H9 (cell line): Measurements from ENCODE around the gene IP6K3. TPM values are rescaled to one million over a fixed set of nuclear protein-coding genes. Genes with fewer than 3 reads are reported as not detected.

Experiments
- DNase-seq: peaks from one replicate; pipeline ENCODE4 v3.0.0-alpha.2; 2017
- H2AFZ ChIP-seq: one replicate; pipeline ENCODE4 v1.6.1; 2013; ENCODE audit warnings: mild to moderate bottlenecking, low read length, control low read depth, moderate library complexity
- H2AK5ac ChIP-seq: 2 replicates; pipeline ENCODE4 v1.6.1; 2013; ENCODE audit warnings: low read length, control low read depth, mixed read lengths; ENCODE audit not compliant: insufficient read length
- H2BK120ac ChIP-seq: one replicate; pipeline ENCODE4 v1.6.1; 2013; ENCODE audit warnings: low read depth, mild to moderate bottlenecking, low read length, control low read depth, inconsistent platforms; ENCODE audit not compliant: poor library complexity, severe bottlenecking
- H2BK12ac ChIP-seq: 2 replicates; pipeline ENCODE4 v1.6.1; 2013; ENCODE audit warnings: low read length, control low read depth, mixed read lengths, low read depth; ENCODE audit not compliant: insufficient read length
- H2BK15ac ChIP-seq: 2 replicates; pipeline ENCODE4 v1.6.1; 2013; ENCODE audit warnings: low read depth, low read length, control low read depth
- H2BK20ac ChIP-seq: one replicate; pipeline ENCODE4 v1.6.1; 2013; ENCODE audit warnings: low read depth, mild to moderate bottlenecking, low read length, control low read depth, inconsistent platforms; ENCODE audit not compliant: poor library complexity, severe bottlenecking
- H2BK5ac ChIP-seq: 2 replicates; pipeline ENCODE4 v1.6.1; 2013; ENCODE audit warnings: low read length, control low read depth, mixed read lengths; ENCODE audit not compliant: insufficient read length
- H3K14ac ChIP-seq: 2 replicates; pipeline ENCODE4 v1.6.1; 2013; ENCODE audit warnings: low read length, control low read depth; ENCODE audit not compliant: insufficient read depth
- H3K18ac ChIP-seq: 2 replicates; pipeline ENCODE4 v1.6.1; 2013; ENCODE audit warnings: low read depth, mild to moderate bottlenecking, mixed read lengths, low read length, control low read depth; ENCODE audit not compliant: insufficient read length
- H3K23ac ChIP-seq: 2 replicates; pipeline ENCODE4 v1.6.1; 2013; ENCODE audit warnings: low read length, control low read depth, mixed read lengths, low read depth; ENCODE audit not compliant: insufficient read length
- H3K23me2 ChIP-seq: 2 replicates; pipeline ENCODE4 v1.6.1; 2013; ENCODE audit warnings: low read depth, mild to moderate bottlenecking, mixed read lengths, low read length, control low read depth; ENCODE audit not compliant: insufficient read length, poor library complexity, severe bottlenecking
- H3K27ac ChIP-seq: 2 replicates; pipeline ENCODE4 v1.5.1; 2013; ENCODE audit warnings: low read length, control low read depth, mixed read lengths, low read depth; ENCODE audit not compliant: insufficient read length
- H3K27me3 ChIP-seq: 2 replicates; pipeline ENCODE4 v1.6.1; 2013; ENCODE audit warnings: low read length, control low read depth, inconsistent platforms; ENCODE audit not compliant: insufficient read depth
- H3K4ac ChIP-seq: 2 replicates; pipeline ENCODE4 v1.6.1; 2013; ENCODE audit warnings: low read depth, mild to moderate bottlenecking, control low read depth, inconsistent platforms, low read length, moderate library complexity
- H3K4me1 ChIP-seq: 2 replicates; pipeline ENCODE4 v1.6.1; 2013; ENCODE audit warnings: low read length, control low read depth, inconsistent platforms; ENCODE audit not compliant: insufficient read depth
- H3K4me2 ChIP-seq: 2 replicates; pipeline ENCODE4 v1.6.1; 2013; ENCODE audit warnings: low read length, control low read depth, mixed read lengths; ENCODE audit not compliant: insufficient read length, insufficient read depth
- H3K56ac ChIP-seq: 2 replicates; pipeline ENCODE4 v1.6.1; 2013; ENCODE audit warnings: low read depth, mild to moderate bottlenecking, mixed read lengths, low read length, control low read depth; ENCODE audit not compliant: insufficient read length
- H3K79me1 ChIP-seq: 2 replicates; pipeline ENCODE4 v1.6.1; 2013; ENCODE audit warnings: low read depth, mild to moderate bottlenecking, moderate library complexity, low read length, control low read depth, inconsistent platforms; ENCODE audit not compliant: insufficient read depth, poor library complexity, severe bottlenecking
- H3K79me2 ChIP-seq: 2 replicates; pipeline ENCODE4 v1.6.1; 2013; ENCODE audit warnings: low read length, control low read depth, inconsistent platforms; ENCODE audit not compliant: insufficient read depth
- H3K9ac ChIP-seq: 2 replicates; pipeline ENCODE4 v1.6.1; 2013; ENCODE audit warnings: low read length, control low read depth, mixed read lengths; ENCODE audit not compliant: insufficient read length; ENCODE audit errors: extremely low read depth
- H3K9me3 ChIP-seq: one replicate; pipeline ENCODE4 v1.6.1; 2013; ENCODE audit warnings: low read depth, low read length, inconsistent platforms; ENCODE audit not compliant: control insufficient read depth
- H3T11ph ChIP-seq: one replicate; pipeline ENCODE4 v1.6.1; 2013; ENCODE audit warnings: mild to moderate bottlenecking, low read length, control low read depth, inconsistent platforms
- H4K20me1 ChIP-seq: one replicate; pipeline ENCODE4 v1.6.1; 2013; ENCODE audit not compliant: control insufficient read depth, insufficient read length, insufficient read depth
- H4K5ac ChIP-seq: 2 replicates; pipeline ENCODE4 v1.6.1; 2013; ENCODE audit warnings: low read depth, mild to moderate bottlenecking, mixed read lengths, low read length, control low read depth; ENCODE audit not compliant: insufficient read length
- H4K8ac ChIP-seq: replicated peaks from 2 replicates; pipeline ENCODE4 v1.6.1; 2013; ENCODE audit warnings: low read length, control low read depth, mixed read lengths, low read depth; ENCODE audit not compliant: insufficient read length
- H4K91ac ChIP-seq: 2 replicates; pipeline ENCODE4 v1.6.1; 2013; ENCODE audit warnings: low read depth, mild to moderate bottlenecking, moderate library complexity, mixed read lengths, low read length, control low read depth; ENCODE audit not compliant: insufficient read length
- H3K27ac Mint-ChIP-seq, 3 experiments: 2 replicates in 2 of 3; 3 replicates in 1 of 3; pipeline ENCODE4 v1.8.0; 2020 to 2021; ENCODE audit warnings: mixed read lengths in 3 of 3, mild to moderate bottlenecking in 1 of 3, moderate library complexity in 1 of 3
- H3K27me3 Mint-ChIP-seq: 2 replicates; pipeline ENCODE4 v1.8.0; 2021; ENCODE audit warnings: low read depth, mild to moderate bottlenecking, moderate library complexity, mixed read lengths
- H3K36me3 Mint-ChIP-seq, 3 experiments: 2 replicates in 2 of 3; 3 replicates in 1 of 3; pipeline ENCODE4 v1.8.0; 2020 to 2021; ENCODE audit warnings: low read depth in 3 of 3, mixed read lengths in 3 of 3; ENCODE audit not compliant: insufficient read depth in 1 of 3
- H3K4me1 Mint-ChIP-seq, 2 experiments: 2 replicates each; pipeline ENCODE4 v1.8.0; 2020; ENCODE audit warnings: mixed read lengths in 2 of 2
- H3K4me3 Mint-ChIP-seq, 2 experiments: 2 replicates in 1 of 2; 3 replicates in 1 of 2; pipeline ENCODE4 v1.8.0; 2020 to 2021; ENCODE audit warnings: mild to moderate bottlenecking in 2 of 2, mixed read lengths in 2 of 2, moderate library complexity in 1 of 2
- H3K9me3 Mint-ChIP-seq, 2 experiments: 2 replicates in 1 of 2; 3 replicates in 1 of 2; pipeline ENCODE4 v1.8.0; 2020; ENCODE audit warnings: mild to moderate bottlenecking in 2 of 2, mixed read lengths in 2 of 2, moderate library complexity in 1 of 2
- CTCF ChIP-seq: fragments of 200-600 bp; sonication (generic); conservative IDR thresholded peaks from 3 replicates; pipeline ENCODE4 v1.8.0; 2021; ENCODE audit warnings: antibody characterized with exemption, mild to moderate bottlenecking
- WGBS: extraction: QIAGEN DNeasy Blood & Tissue Kit; methylation state at CpG from one replicate; pipeline ENCODE4 v1.1.7; 2013; ENCODE audit warnings: missing lambda C conversion rate, low lambda C conversion rate, mixed read lengths; ENCODE audit not compliant: insufficient read length; ENCODE audit errors: extremely low coverage; 5-methylcytosine and 5-hydroxymethylcytosine counted together
- total RNA-seq: library from RNA; stranded (reverse); gene quantifications from 2 replicates; pipeline ENCODE4 v1.2.1, GENCODE V29; 2021

The IP6K3 gene
- total RNA-seq, 1 experiment from 2014 or later = 0.46 TPM

GRCh38 chr6:33728438-33728837 is 18.3 kb downstream of the IP6K3 start:
- H3K56ac ChIP-seq = no peak overlapping the region
- no peak overlapping the region for H3T11ph ChIP-seq
- no peak overlapping the region for H3K9ac ChIP-seq
- DNase-seq = no peak
- no peak overlapping the region for H4K91ac ChIP-seq
- H3K18ac ChIP-seq = no peak overlapping the region
- H3K79me2 ChIP-seq = no peaks in the 10 kb centered on the region
- H3K9me3 ChIP-seq = no peaks in the 10 kb centered on the region
- H4K20me1 ChIP-seq = no peaks in the 10 kb centered on the region
- H3K27me3 ChIP-seq = no peaks in the 10 kb centered on the region
- no peak for TF ChIP-seq CTCF
- no CpG with 5 or more reads among the region's 11 CpGs for WGBS
- H2BK120ac ChIP-seq = no peak overlapping the region
- Mint-ChIP-seq H3K4me1 (peaks cover 52 to 55% of the 10 kb centered on the region in 2 experiments), H3K9me3 (no peaks in the 10 kb centered on the region), H3K27ac (peak overlapping the region in 1 of 3 experiments; percentile 41; a peak in 1 of 7 replicates), H3K4me3 (no peak overlapping the region), H3K27me3 (peaks cover 18% of the 10 kb centered on the region), H3K36me3 (no peaks in the 10 kb centered on the region)
- no peak overlapping the region for H2BK20ac ChIP-seq
- H2BK15ac ChIP-seq = no peak overlapping the region
- no peak overlapping the region for H3K4ac ChIP-seq
- peaks cover 4% of the 10 kb centered on the region; the same call in 1 of the 2 replicates for H3K4me1 ChIP-seq
- no peaks in the 10 kb centered on the region for H3K79me1 ChIP-seq
- H2BK5ac ChIP-seq = no peak overlapping the region
- H3K4me2 ChIP-seq = no peak overlapping the region
- no peak overlapping the region for H2AK5ac ChIP-seq
- no peak overlapping the region for H4K5ac ChIP-seq
- no peak overlapping the region; the same call in 1 of the 2 replicates for H3K14ac ChIP-seq
- H2BK12ac ChIP-seq = no peak overlapping the region
- H3K23ac ChIP-seq = no peak overlapping the region
- no peaks in the 10 kb centered on the region for H3K23me2 ChIP-seq
- no peak overlapping the region for H4K8ac ChIP-seq
- no peak overlapping the region for H2AFZ ChIP-seq
- no peak overlapping the region for H3K27ac ChIP-seq
